GM21423 (cell line): ENCODE results near the gene SLC25A22.

ENCODE experiments used
- ATAC-seq: cut with Tn5 transposase; IDR thresholded peaks from one replicate; pipeline ENCODE4 v1.9.1; 2021; ENCODE audit warnings: mild to moderate bottlenecking, moderate library complexity; ENCODE audit not compliant: unreplicated experiment

Gene SLC25A22

GRCh38 chr11:804599-804964, 6.5 kb upstream of the SLC25A22 start:
- ATAC-seq, result no peak

GRCh38 chr11:803770-804598, 5.9 kb upstream of the SLC25A22 start:
- ATAC-seq, result no peak

DNA sequence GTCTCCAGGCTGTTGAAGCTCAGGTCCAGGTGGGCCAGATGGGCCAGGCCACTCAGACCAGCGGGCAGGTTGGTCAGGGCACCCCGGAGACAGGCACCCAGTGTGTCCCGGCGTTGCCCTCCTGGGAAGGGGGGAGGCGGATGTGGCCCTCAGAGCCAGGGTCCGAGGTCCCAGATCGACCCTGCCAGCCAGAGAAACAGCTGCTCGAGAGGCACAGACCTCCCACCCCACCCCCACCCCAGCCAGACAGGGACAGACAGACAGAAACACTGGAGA, 5.3 kb upstream of the SLC25A22 start:
- no peak for ATAC-seq

GRCh38 chr11:802693-803466, 4.8 kb upstream of the SLC25A22 start:
- ATAC-seq, result no peak

- no peak for ATAC-seq
Observed at GRCh38 chr11:802018-802617, 4.0 kb upstream of the SLC25A22 start.

- ATAC-seq, result no peak
Observed at GRCh38 chr11:801097-801780, 3.2 kb upstream of the SLC25A22 start.

GRCh38 chr11:800473-800872, 2.4 kb upstream of the SLC25A22 start:
- no peak for ATAC-seq

DNA sequence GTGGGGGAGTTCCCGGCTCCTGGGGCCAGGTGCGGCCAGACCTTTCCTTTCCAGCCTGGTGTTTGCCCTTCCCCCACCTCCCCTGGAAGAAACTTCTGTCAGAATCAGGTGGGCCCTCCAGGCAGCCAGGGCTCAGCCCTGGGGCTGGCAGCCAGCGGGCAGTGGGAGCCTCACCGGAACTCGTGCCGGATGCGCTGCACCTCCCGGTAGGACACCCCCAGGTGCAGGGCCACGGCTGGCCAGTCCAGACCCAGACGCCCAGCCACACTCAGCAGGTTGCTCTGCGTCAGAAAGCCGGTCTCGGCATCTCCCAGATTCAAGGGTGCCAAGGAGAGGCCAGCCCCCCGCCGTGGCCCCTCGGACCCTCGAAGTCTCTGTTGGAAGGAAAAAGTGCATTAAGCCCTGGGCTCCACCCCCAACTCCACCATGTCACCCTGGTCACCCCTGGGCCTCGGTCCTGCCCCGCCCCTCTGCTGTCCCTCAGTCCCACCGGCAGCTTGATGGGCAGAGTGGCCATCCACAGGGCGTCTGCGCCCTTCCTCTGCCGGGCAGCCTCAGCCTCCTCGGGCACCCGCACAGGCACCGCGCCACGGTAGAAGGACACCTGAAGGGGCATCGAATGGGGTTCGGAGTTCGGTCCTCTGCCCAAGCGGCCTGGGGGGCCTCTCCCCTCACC, 1.7 kb upstream of the SLC25A22 start:
- no peak for ATAC-seq

DNA sequence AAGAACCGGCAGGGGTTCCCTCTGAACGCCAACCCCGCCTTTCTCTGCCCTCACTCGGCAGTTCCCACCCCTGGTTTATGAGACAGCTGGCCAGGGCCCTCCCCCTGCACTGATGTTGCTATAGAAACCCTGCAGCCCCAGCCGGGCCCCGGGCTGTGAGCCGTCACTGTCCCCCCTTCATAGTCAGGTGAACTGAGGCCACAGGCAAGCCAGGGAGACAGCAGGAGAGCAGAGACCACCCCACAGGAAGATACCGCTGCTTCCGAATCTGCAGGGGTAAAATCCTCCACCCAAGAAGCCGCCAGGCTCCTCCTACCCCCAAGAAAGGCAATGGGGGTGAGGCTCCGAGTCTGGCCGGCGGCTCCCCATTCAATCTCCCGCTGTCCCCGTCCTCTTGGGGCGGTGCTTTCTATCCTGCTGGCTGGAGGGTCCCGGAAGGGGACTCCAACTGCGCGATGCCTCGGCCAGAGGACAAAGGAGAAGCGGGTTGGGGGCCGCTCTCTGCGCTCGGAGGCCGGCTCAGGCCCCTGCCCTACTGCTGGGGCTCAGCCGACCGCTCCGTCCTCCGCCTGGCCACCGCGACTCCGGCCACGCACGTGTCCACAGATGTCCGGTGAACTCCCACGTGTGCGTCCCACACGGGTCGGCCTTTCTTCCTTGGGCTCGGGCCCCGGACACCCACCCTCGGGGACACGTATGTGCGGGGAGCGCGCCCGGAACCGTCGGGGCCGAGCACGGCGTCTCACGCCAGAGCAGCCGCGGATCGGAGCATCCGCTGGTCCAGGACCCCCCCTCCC, 587 bp downstream of the SLC25A22 start:
- ATAC-seq, result peak; percentile 34

DNA sequence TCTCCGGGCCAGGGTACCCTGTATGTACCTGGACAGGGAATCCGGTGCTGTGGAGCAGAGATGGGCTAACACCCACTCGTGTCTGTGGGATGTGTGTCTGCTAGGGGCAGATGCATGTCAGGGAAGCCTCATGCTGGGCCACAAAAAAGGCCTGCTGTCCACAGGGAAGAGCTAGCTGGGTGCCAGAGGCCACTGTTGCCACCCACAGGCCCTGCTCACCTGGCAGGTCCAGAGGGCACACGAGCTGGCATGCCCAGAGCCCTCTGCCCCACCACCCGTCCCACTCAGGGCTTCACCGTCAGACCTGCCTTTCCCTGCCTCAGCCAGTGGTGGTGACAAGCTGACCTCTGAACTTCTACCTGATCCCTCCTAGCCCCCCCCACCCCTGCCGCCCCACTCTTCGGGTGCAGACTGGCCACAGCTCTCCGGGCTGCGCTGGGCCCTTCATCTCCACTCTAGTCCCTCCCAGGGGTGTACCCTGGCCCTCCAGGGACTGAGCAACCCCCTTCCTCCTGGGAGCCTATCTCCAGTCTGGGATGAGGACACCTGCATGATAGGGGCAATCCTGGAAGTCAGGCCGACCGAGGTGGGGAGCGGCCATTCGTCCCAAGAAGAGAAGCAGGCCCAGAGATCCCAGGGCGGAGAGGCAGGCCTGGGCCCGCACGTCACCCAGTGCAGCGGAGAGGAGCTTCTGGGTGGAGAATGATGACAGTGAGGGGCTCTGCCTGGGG, 1.4 kb downstream of the SLC25A22 start:
- ATAC-seq, result no peak

DNA sequence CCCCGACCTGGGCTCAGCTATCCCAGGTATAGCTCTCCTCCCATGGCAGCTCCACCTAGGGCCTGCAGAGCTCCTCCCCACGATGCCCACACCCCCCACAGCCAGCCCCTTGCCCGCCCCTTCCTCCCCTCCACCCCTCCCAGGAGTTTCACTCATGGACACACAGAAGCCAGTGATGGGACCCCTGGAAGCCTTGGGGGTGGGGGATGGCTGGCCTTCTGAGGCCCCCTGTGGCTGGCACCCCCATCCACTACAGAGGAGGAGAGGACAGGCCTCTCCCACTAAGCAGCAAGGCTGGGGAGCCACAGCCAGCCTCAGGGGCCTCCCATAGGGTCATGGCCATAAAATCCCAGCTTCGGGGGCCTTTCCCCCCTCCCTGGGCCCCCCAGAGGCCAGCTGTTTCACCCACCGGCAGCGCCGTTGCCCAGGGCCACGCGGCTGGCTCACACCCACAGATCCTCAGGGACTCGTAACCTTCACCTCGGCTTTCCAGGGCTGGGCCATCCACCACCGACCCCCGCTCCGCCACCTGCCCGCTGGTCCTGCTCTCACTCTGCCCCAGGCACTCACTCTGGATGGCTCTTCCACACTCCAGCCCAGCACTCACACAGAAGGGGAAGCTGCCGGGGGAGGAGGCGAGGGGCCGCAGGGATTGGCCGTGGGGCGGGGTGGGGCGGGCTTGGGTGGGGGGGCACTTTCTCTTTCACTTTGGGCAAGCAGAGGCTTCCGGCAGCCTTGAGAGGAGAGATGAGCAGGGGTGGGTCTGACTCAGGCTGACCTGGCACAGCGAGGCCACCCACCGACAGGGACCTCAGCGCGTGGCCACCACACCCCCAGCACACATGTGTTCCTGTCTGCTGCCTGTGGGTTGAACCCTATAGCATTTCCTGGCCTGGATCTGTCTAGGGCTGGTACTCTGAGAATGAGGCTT, 2.2 kb downstream of the SLC25A22 start:
- ATAC-seq, result peak; percentile 27

DNA sequence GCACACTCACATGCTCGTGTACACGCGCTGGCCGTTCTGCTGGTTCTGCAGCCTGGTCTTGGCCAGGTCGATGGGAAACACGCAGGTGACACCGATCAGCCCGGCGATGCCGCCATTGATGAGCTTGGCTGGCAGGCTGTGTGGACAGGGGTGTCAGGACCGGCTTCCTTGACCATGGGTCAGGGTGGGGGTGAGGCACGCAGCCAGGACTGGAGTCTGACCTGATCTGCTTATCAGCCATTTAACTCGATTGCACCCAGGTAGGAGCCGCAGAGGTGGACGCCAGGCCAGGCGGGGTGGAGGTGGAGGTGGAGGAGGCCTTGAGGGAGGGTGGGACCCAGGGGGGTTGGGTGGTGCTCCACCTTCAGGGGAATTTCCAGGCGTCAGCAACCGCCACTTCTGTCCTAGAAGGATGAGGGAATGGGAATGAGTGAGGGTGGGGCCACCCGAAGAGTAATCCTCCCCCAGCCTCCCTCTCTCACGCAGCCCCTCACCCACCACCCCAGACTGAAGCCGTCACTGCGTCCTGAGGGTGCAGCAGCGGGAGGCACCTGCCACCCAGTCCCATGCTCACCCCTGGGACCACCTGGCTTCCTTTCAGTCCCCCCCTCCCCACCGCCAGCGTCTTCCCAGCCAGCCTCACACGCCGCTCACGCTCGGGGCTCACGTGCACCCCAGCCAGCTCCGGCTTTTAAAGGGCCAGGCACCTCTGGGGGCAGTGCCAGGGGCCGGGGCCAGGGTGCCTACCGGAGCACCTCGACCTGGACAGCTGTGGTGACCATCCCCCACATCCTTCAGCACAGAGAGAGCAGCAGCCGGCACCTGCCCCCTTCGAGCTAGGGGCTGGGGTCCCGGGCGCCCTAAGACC, 3.1 kb downstream of the SLC25A22 start:
- no peak for ATAC-seq

- no peak for ATAC-seq
Observed at GRCh38 chr11:794013-794765, 3.9 kb downstream of the SLC25A22 start.

- no peak for ATAC-seq
Observed at GRCh38 chr11:793556-793955, 4.5 kb downstream of the SLC25A22 start.

- ATAC-seq, result no peak
Observed at GRCh38 chr11:792873-793272, 5.2 kb downstream of the SLC25A22 start.

- ATAC-seq, result no peak
Observed at GRCh38 chr11:792535-792821, 5.6 kb downstream of the SLC25A22 start.
